Testis (tissue), 2 donors: Measurements from ENCODE around the gene UTF1.

Experiments used
- CTCF ChIP-seq, 3 experiments: fragments of 450-650 bp in 2 of 3; fragments of 200-600 bp in 1 of 3; sonication (generic) in 1 of 3; IDR thresholded peaks; one replicate each; pipeline ENCODE4 v1.5.1; 2016 to 2019; ENCODE audit warnings: antibody characterized with exemption in 3 of 3, mild to moderate bottlenecking in 2 of 3, moderate library complexity in 1 of 3
- POLR2A ChIP-seq: fragments of 450-650 bp; IDR thresholded peaks from one replicate; pipeline ENCODE4 v1.6.1; 2017; ENCODE audit warnings: antibody characterized with exemption, mild to moderate bottlenecking, moderate library complexity

- TF ChIP-seq CTCF (IDR thresholded peaks at IDR 0.05) (no peak), POLR2A (no peak)
Observed at GRCh38 chr10:133196221-133196915, 33.6 kb upstream of the UTF1 start.
